Epithelial cell of proximal tubule (primary cell): ENCODE results near the gene GREM2. TPM values are rescaled to one million over a fixed set of nuclear protein-coding genes. Genes with fewer than 3 reads are reported as not detected.

Experiments
- DNase-seq: peaks from one replicate; pipeline ENCODE4 v3.0.0-alpha.2; 2011; ENCODE audit warnings: low read depth
- H3K4me3 ChIP-seq: 2 replicates; pipeline ENCODE4 v1.5.1; 2011; ENCODE audit warnings: low read depth, mild to moderate bottlenecking, low read length
- CTCF ChIP-seq: conservative IDR thresholded peaks from 2 replicates; pipeline ENCODE4 v1.5.1; 2012; ENCODE audit warnings: low read depth, mild to moderate bottlenecking, low read length
- total RNA-seq: library from RNA; depleted of rRNA; stranded (reverse); fragments of >200 nt; gene quantifications from 2 replicates; pipeline ENCODE4 v1.2.3, GENCODE V29; 2015

Gene GREM2
- total RNA-seq, 1 donor from 2014 or later, result 0.06 TPM

DNA sequence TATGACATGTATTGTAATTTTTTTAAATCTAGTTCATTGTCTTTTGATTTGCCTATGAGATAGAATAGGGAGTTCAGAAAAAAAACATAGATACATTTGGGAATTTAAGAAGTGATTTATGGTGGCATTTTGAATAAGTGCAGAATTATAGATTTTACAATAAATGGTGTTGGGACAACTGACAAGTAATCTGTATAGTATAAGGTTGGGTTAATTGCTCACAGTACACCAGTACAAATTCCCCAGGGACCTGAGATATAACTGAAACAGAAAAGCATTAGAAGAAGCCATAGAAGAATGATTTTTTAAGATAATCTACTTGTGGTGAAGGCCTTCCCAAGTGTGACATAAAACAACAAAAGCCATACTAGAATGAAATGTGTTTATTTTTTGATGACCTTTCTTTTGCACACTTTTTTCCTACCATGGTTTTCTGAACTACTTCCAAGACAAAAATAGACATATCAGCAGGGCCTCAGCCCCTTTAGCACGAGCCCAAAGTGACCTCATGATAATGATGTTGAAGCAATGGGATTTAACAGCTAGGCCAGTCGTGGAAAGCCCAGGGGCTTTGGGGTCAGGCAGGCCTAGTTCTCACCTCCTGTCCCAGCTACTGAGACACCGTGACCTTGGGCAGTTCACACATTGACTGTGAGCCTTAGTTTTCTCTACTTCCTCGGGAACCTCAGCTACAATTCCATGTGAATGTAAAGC lies 87.4 kb downstream of the GREM2 start:
- no peak overlapping the region for H3K4me3 ChIP-seq
- no peak for DNase-seq
- no peak for TF ChIP-seq CTCF

DNA sequence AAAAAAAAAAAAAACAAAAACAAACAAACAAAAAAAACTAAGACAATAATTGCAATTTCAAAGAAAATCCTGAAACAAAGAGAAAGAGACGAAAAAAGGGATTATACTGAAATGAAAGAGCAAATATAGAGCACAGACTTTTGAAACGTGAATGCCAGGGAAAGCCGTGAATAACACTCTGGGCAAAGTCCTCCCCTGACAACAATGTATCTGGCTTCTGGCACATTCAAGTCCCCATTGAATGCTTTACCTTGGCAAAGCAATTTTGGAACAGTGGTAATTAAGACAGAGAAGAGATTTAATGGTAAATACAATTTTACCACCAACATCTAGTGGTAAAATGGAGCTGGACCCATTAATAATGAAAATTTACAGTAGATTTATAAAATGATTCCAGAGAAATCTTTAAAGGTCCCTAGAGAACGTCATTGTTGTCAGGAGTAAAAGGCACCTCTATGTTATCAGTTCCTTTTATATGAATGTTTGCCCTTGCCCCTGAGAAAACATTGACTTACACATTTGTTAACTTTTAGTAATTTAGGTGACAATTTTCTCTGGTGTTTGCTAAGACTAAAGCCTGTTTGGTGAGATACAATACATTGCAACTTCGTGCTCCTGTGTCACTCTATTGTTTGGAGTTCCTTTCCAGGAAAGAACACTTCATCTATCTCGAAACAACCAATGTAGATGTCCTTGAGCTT lies 89.7 kb downstream of the GREM2 start:
- no peak for TF ChIP-seq CTCF
- DNase-seq, result no peak
- no peak overlapping the region for H3K4me3 ChIP-seq

DNA sequence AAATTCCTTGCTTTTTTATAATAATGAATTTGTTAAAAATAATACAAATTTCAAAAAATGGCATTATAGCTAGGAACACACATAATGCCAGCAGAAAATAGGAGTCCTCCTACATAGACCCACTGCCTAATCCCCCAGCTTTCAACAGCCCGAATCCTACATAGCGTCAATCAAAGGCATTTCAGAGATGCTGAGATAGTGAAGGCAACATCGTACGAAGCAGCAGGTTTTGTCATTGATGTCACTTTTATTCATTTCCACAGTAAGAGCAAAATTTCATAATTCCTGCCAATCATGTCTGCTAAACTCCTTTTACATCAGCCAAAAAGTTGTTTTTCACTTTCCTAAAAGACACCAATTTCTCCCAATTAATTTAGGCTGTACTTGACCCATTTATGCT lies 94.1 kb downstream of the GREM2 start:
- TF ChIP-seq CTCF, result no peak
- H3K4me3 ChIP-seq, result no peak overlapping the region
- DNase-seq, result no peak

DNA sequence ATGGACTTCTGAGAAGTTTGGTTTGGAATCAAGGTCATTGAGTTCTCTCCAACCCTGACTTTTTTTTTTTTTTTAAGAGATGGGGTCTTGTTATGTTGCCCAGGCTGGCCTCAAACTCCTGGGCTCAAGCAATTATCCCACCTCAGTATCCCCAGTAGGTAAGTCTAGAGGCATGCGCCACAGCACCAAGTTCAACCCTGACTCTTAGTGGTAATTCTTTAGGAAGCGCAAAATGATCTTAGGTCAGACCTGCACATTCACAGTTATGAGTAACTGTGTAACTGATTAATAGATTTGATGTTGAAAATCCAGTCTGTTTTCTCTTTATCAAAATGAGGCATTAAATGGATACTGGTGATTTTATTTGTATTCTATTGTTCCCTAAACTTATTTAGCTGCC lies 95.9 kb downstream of the GREM2 start:
- no peak for TF ChIP-seq CTCF
- no peak overlapping the region for H3K4me3 ChIP-seq
- DNase-seq, result no peak

GRCh38 chr1:240515505-240515904 lies 96.5 kb downstream of the GREM2 start:
- DNase-seq, result no peak
- no peak for TF ChIP-seq CTCF
- no peak overlapping the region for H3K4me3 ChIP-seq

DNA sequence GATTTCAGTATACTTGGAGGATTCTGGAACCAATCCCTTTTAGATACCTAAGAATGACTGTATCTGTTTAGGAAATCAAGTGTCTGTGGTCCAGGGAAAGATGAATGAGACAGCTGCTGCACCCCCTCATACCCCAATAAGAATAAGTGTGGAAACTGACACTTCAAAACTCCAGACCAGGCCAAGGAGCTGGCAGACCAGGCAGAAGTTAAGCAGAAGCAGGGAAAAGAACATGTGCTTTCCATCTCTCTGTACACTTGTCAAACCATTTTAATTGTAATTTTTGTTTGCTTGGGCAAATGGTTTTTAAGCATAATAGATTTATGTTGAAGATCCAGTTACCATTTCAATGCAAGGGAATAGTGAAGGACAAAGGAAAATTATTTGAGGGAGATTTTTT lies 100.2 kb downstream of the GREM2 start:
- no peak for DNase-seq
- TF ChIP-seq CTCF, result no peak
- H3K4me3 ChIP-seq, result no peak overlapping the region

- no peak for DNase-seq
- H3K4me3 ChIP-seq, result no peak overlapping the region
- TF ChIP-seq CTCF, result no peak
These were observed 103.0 kb downstream of the GREM2 start for GRCh38 chr1:240508950-240509349.
